ENCODE measurements around the gene PEX10. TPM values are rescaled to one million over a fixed set of nuclear protein-coding genes. Genes with fewer than 3 reads are reported as not detected.

Gene PEX10
- total RNA-seq, 1 experiment from 2014 or later, result 24.3 TPM

GRCh38 chr1:2435746-2436355, 23.5 kb upstream of the PEX10 start:
- TF ChIP-seq EZH2 (IDR thresholded peaks at IDR 0.05; ENCODE audit: low read depth) (no peak), CTCF (conservative IDR thresholded peaks at IDR 0.05) (no peak)
- Histone ChIP-seq H3K27me3 (ENCODE audit: insufficient read depth, low read depth) (peaks cover 69% of the 10 kb centered on the region), H3F3A (ENCODE audit: insufficient read depth, low read depth) (no peaks in the 10 kb centered on the region), H3K9me2 (ENCODE audit: insufficient read depth) (no peaks in the 10 kb centered on the region), H3K79me2 (ENCODE audit: low read depth) (no peaks in the 10 kb centered on the region), H2AFZ (no peak overlapping the region), H3K27ac (no peak overlapping the region), H3K4me2 (no peak overlapping the region), H3K9me3 (ENCODE audit: insufficient read depth, low read depth) (no peaks in the 10 kb centered on the region), H3K36me3 (ENCODE audit: low read depth) (no peaks in the 10 kb centered on the region), H3K4me3 (no peak overlapping the region), H4K20me1 (ENCODE audit: insufficient read depth) (no peaks in the 10 kb centered on the region; the same call in 1 of the 2 replicates), H3K4me1 (replicated peaks; ENCODE audit: insufficient read depth) (no peaks in the 10 kb centered on the region)
- no TSS peak for BruUV-seq (replicated peaks)
- ChIA-PET CTCF (no interaction called here), POLR2A (ENCODE audit: unreplicated experiment) (no interaction called here)
- no peak for DNase-seq
- intact Hi-C loops (cut with micrococcal nuclease; ENCODE audit: unreplicated experiment), result no loop called here

- no peaks in the 10 kb centered on the region for H3K9me3 ChIP-seq (ENCODE audit: insufficient read depth, low read depth)
- no peaks in the 10 kb centered on the region for H3K36me3 ChIP-seq (ENCODE audit: low read depth)
- no TSS peak for BruUV-seq (replicated peaks)
- H3K27ac ChIP-seq, result no peak overlapping the region
- DNase-seq, result no peak
- H3K4me3 ChIP-seq, result no peak overlapping the region
- intact Hi-C loops (cut with micrococcal nuclease; ENCODE audit: unreplicated experiment), result no loop called here
- no peak overlapping the region for H2AFZ ChIP-seq
- peaks cover 66% of the 10 kb centered on the region for H3K27me3 ChIP-seq (ENCODE audit: insufficient read depth, low read depth)
- TF ChIP-seq CTCF (conservative IDR thresholded peaks at IDR 0.05) (no peak), EZH2 (IDR thresholded peaks at IDR 0.05; ENCODE audit: low read depth) (no peak)
- CTCF ChIA-PET, result no interaction called here
- H3K4me2 ChIP-seq, result no peak overlapping the region
- H3K79me2 ChIP-seq (ENCODE audit: low read depth), result no peaks in the 10 kb centered on the region
- no peaks in the 10 kb centered on the region for H3K4me1 ChIP-seq (replicated peaks; ENCODE audit: insufficient read depth)
- no peaks in the 10 kb centered on the region for H3F3A ChIP-seq (ENCODE audit: insufficient read depth, low read depth)
- H3K9me2 ChIP-seq (ENCODE audit: insufficient read depth), result no peaks in the 10 kb centered on the region
- no peaks in the 10 kb centered on the region; the same call in 1 of the 2 replicates for H4K20me1 ChIP-seq (ENCODE audit: insufficient read depth)
- POLR2A ChIA-PET (ENCODE audit: unreplicated experiment), result no interaction called here
Observed at GRCh38 chr1:2435091-2435490, 22.7 kb upstream of the PEX10 start.

- no TSS peak for BruUV-seq (replicated peaks)
Observed at GRCh38 chr1:2433936-2434655, 21.7 kb upstream of the PEX10 start.

More at GRCh38 chr1:2433936-2434655, 21.7 kb upstream of the PEX10 start:
- peaks cover 66% of the 10 kb centered on the region for H3K27me3 ChIP-seq (ENCODE audit: insufficient read depth, low read depth)
- no peak overlapping the region for H3K27ac ChIP-seq
- no peaks in the 10 kb centered on the region for H3K4me1 ChIP-seq (replicated peaks; ENCODE audit: insufficient read depth)
- H3K4me3 ChIP-seq, result no peak overlapping the region
- no peaks in the 10 kb centered on the region for H3K79me2 ChIP-seq (ENCODE audit: low read depth)
- POLR2A ChIA-PET (ENCODE audit: unreplicated experiment), result no interaction called here
- no peaks in the 10 kb centered on the region for H3F3A ChIP-seq (ENCODE audit: insufficient read depth, low read depth)
- no peak for DNase-seq
- H2AFZ ChIP-seq, result no peak overlapping the region
- TF ChIP-seq EZH2 (IDR thresholded peaks at IDR 0.05; ENCODE audit: low read depth), result no peak
- no peak for TF ChIP-seq CTCF (conservative IDR thresholded peaks at IDR 0.05)
- H3K9me3 ChIP-seq (ENCODE audit: insufficient read depth, low read depth), result no peaks in the 10 kb centered on the region
- CTCF ChIA-PET, result no interaction called here
- no peaks in the 10 kb centered on the region for H3K9me2 ChIP-seq (ENCODE audit: insufficient read depth)
- H3K36me3 ChIP-seq (ENCODE audit: low read depth), result no peaks in the 10 kb centered on the region
- no peaks in the 10 kb centered on the region; the same call in 1 of the 2 replicates for H4K20me1 ChIP-seq (ENCODE audit: insufficient read depth)
- intact Hi-C loops (cut with micrococcal nuclease; ENCODE audit: unreplicated experiment), result no loop called here
- H3K4me2 ChIP-seq, result no peak overlapping the region

Measured in PC-9 (cell line).